HG03521 (cell line): ENCODE measurements around the gene KDM6A.
"Not testable (repeated sequence)": the region's sequence is repeated elsewhere in the genome, so short reads cannot be mapped to it uniquely, and the experiment has no call there.

Source experiments
- ATAC-seq: cut with Tn5 transposase; IDR thresholded peaks from one replicate; pipeline ENCODE4 v1.9.1; 2021; ENCODE audit warnings: mild to moderate bottlenecking, moderate library complexity; ENCODE audit not compliant: unreplicated experiment

KDM6A gene

GRCh38 chrX:44872821-44873414, at the start of gene KDM6A:
TSS of gene KDM6A (plus strand) at chrX:44873188. CDS start at chrX:44873552, 364 bp downstream.
- peak; percentile 84 for ATAC-seq

GRCh38 chrX:44823193-44823592, 49.8 kb upstream of the KDM6A start:
- not testable (repeated sequence) for ATAC-seq

- no peak for ATAC-seq
Observed at GRCh38 chrX:44828008-44828605, 44.9 kb upstream of the KDM6A start.

- ATAC-seq, result no peak
Observed at GRCh38 chrX:44829832-44830231, 43.2 kb upstream of the KDM6A start.

GRCh38 chrX:44842550-44843317, 30.3 kb upstream of the KDM6A start:
- ATAC-seq, result no peak

- ATAC-seq, result no peak
Observed at GRCh38 chrX:44843318-44843702, 29.7 kb upstream of the KDM6A start.

- ATAC-seq, result no peak
Observed at GRCh38 chrX:44843753-44844152, 29.2 kb upstream of the KDM6A start, which contains the start of gene DUSP21. TSS of gene DUSP21 (plus strand) at chrX:44844021. CDS start at chrX:44844133, 112 bp downstream.

GRCh38 chrX:44844204-44844603, 28.8 kb upstream of the KDM6A start:
- no peak for ATAC-seq

GRCh38 chrX:44850891-44851290, 22.1 kb upstream of the KDM6A start:
- ATAC-seq, result not testable (repeated sequence)

- ATAC-seq, result no peak
Observed at GRCh38 chrX:44871114-44871645, 1.8 kb upstream of the KDM6A start.

- peak; percentile 24 for ATAC-seq
Observed at GRCh38 chrX:44871931-44872820, 812 bp upstream of the KDM6A start.

GRCh38 chrX:44873415-44874276, 658 bp downstream of the KDM6A start:
- ATAC-seq, result no peak

GRCh38 chrX:44874420-44875184, 1.6 kb downstream of the KDM6A start:
- no peak for ATAC-seq

GRCh38 chrX:44875185-44875489, 2.1 kb downstream of the KDM6A start:
- no peak for ATAC-seq

- ATAC-seq, result no peak
Observed at GRCh38 chrX:44876086-44876485, 3.1 kb downstream of the KDM6A start.

- no peak for ATAC-seq
Observed at GRCh38 chrX:44876767-44877166, 3.8 kb downstream of the KDM6A start.

- ATAC-seq, result no peak
Observed at GRCh38 chrX:44878780-44879179, 5.8 kb downstream of the KDM6A start.

- ATAC-seq, result no peak
Observed at GRCh38 chrX:44881549-44881948, 8.6 kb downstream of the KDM6A start.

- no peak for ATAC-seq
Observed at GRCh38 chrX:44882635-44883034, 9.6 kb downstream of the KDM6A start.
